ENCODE measurements around the gene CXCR1.

DNA sequence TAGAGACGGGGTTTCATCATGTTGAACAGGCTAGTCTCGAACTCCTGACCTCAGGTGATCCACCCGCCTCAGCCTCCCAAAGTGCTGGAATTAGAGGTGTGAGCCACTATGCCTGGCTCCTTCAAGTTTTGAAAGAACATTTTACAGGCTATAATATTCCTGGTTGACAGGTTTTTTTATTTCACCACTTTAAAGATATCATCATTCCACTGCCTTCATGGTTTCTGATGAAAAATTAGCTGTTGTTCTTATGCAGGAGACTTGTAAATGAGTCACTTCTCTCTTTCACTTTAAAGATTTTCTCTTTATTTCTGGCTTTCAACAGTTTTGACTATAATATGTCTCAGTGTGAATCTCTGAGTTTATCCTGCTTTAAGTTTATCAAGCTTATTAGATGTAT lies 42.3 kb upstream of the CXCR1 start:
- TF ChIP-seq, protein P1, sequence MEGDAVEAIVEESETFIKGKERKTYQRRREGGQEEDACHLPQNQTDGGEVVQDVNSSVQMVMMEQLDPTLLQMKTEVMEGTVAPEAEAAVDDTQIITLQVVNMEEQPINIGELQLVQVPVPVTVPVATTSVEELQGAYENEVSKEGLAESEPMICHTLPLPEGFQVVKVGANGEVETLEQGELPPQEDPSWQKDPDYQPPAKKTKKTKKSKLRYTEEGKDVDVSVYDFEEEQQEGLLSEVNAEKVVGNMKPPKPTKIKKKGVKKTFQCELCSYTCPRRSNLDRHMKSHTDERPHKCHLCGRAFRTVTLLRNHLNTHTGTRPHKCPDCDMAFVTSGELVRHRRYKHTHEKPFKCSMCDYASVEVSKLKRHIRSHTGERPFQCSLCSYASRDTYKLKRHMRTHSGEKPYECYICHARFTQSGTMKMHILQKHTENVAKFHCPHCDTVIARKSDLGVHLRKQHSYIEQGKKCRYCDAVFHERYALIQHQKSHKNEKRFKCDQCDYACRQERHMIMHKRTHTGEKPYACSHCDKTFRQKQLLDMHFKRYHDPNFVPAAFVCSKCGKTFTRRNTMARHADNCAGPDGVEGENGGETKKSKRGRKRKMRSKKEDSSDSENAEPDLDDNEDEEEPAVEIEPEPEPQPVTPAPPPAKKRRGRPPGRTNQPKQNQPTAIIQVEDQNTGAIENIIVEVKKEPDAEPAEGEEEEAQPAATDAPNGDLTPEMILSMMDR (IDR thresholded peaks at IDR 0.05; ENCODE audit: borderline replicate concordance, extremely low read depth, low read length, poor library complexity, severe bottlenecking): no peak
- TF ChIP-seq EZH2 (IDR thresholded peaks at IDR 0.05; ENCODE audit: borderline replicate concordance, low read depth, low read length, severe bottlenecking): no peak

Measured in DND-41 (cell line).